GM04503 (cell line): ENCODE data around the gene ANKH.
A peak's percentile ranks its signal among the peaks of the same experiment; 100 is the strongest.
"Not testable (repeated sequence)": the region's sequence is repeated elsewhere in the genome, so short reads cannot be mapped to it uniquely, and the experiment has no call there.

Experiments
- DNase-seq: peaks from one replicate; pipeline ENCODE4 v3.0.0-alpha.2; 2012; ENCODE audit warnings: low read depth

The ANKH gene

DNA sequence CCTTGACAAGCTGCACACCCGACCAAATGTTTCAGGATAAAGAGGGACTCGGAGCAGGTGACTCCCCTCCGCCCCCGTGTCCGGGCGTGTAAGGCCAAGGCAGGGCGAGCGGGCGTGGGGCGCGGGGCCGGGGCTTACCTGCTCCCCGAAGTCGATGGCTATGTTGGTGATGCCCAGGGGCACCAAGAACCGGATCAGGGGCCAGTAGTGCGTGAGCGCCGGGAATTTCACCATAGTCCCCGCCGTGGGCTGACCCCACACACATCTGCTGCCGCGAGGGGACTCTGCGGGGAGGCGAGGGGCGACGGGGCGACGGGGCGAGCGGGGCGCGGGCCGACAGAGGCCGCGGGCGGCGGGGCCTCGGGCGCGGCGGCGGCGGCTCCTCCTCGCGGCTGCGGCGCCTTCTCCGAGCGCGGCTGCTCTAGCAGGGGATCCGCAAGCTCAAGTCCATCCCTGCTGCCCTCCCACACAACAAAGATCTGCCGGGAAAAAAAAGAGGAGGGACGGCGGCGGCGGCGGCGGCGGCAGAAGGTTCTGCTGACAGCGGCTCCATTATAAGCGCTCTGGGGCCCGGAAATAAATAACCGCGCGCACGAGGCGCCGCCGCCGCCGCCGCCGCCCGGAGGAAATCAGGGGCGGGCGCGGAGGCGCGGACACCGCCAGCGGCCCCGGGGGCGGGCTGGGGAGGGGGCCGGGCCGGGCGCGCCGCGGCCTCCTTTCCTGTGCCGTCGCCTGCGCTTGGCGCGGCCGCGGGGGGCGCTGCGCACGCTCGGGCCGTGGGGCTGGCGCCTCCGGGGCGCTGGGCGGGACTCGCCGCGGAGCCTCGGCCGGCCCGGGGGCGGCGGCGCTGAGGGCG lies at the start of gene ANKH:
Gene ANKH (minus strand): TSS at position 565 of the 856 bp plus-strand sequence. CDS start 331 bp downstream, at position 234.
- no peak for DNase-seq

DNA sequence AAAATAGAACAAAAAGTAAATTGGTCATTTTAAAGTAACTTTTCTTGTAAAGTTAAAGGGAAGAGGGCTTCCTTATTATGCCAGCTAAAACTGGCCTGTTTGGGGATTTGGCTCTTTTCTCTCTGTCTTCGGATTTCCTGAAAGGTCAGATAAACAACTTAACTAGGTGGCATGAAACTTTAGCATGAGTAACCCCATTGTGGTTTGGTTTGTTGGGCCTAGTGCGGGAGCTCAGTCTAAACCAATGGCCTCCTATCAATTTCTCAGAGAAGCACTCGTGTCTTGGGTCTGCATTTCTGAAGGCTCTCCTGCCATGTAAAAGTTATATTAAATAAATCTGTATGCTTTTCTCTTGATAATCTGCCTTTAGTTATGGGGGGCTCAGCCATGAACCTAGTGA lies 48.5 kb upstream of the ANKH start:
- no peak for DNase-seq

DNA sequence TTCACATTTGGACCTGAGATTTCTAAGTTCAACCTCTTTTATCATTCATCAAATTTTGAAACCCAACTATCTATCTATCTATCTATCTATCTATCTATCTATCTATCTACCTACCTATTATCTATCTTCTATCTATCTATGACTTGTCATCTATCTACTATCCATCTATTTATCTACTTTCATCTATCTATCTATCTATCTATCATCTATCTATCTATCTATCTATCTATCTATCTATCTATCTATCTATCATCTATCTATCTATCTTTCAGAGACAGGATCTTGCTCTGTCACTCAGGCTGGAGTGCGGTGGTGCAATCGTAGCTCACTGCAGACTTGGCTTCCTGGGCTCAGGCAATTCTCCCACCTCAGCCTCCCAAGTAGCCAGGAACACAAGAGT lies 47.5 kb upstream of the ANKH start:
- not testable (repeated sequence) for DNase-seq

DNA sequence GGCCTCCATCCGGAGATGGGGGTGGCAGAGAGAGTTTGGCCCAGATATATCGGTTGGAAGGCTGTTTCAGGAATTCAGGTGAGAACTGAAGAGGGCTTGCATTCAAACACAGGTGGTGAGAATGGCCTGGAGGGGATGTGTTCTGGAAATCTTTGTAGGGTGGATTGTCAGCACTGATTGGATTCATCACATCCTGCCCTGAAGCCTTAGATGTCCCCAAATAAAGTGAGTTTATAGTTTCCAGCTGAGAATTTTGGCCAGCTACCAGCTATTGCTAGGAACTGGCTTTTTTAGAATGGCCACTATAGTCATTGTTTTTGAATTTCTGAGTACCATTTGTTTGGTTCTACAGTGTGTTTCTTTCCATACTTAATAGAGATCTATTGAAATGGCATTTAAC lies 46.1 kb upstream of the ANKH start:
- DNase-seq, result peak; percentile 44

DNA sequence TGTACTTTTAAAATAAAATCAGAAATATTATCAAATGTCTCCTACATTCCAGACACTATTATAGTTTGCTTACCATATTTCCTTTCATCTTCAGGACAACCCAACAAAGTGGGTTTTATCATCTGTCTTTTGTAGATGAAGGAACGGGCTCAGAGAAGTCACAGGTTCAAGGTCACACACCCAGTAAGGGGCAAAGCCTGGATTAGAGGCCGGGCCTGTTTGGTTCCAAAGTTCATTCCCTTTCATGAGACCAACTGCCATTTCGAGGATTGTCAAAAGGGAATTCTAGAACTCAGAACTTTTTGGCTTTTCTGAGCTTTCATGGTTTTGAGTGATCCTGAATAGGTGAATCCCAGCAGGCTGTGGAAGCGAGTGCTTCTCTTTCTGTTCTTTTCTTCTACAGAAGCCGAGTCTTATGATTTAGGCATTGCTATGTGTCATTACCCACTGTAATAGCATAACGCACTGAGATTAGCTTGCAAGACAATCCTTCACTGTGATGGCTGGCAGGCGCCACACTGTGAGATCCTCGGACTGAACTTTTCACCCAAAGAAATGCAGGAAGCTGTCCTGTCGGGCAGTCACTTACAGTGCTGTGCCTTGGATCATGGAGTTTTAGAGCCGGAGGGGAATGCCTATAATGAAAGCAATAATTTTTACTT lies 43.8 kb upstream of the ANKH start:
- DNase-seq, result no peak

DNA sequence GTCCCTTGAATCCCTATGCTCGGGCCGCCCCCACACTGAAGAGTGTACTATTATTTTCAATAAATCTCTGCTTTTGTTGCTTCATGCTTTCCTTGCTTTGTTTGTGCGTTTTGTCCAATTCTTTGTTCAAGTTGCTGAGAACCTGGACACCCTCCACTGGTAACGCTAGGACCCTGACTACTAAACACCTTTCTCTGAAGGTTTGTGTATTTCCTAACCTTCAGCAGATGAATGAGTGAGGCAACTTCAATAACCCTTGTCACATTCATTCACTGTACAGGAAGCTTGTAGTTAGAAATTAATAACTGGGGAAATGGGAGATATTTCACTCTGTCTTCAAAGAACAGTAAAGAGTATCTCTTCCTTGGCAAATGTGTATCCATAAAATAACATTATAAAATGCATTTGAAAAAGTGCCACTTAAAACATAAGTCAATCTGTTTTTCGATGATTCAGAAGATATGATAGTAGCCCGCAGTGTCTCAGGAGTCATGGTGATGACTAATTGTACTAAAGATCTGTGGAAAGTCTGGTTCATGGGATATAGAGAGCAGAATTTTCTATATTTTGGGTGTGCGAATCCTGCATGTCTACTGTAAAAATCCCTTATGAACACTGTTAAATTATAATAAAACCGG lies 43.2 kb upstream of the ANKH start:
- peak; percentile 29 for DNase-seq

DNA sequence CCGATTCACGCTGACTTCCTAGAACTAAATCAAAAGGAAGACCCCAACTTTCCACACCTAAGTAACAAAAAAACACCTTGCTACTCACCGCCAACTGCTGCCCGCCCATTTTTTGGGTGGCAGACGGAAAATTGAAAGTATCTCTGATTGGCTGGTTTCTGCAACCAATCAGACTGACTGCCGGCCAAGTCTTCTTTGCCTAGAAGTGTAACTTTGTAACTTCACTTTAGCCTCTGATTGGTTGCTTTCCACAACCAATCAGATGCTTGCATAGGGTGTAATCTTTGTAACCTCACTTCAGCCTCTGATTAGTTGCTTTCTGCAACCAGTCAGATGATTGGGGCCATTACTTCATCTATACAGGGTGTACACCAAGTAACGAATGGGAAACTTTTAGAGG lies 42.6 kb upstream of the ANKH start:
- no peak for DNase-seq

DNA sequence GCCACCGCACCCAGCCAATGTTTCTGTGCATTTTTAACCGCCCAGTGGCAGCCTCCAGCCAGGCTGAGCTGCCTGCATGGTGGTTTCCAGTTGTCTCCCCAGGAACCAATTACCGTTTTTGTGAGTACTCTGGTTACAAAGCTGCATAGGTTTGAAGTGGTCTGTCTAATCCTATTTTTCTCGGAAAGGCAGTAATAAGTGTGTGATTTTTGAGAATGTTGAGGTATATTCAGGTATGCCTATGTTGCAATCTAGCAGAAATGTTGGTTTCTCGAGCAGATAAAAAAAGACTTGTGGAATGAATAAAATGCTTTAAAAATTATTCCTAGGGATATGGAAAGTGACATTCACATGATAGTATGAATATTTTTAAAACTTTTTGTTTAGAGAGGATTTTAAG lies 41.5 kb upstream of the ANKH start:
- DNase-seq, result peak; percentile 19

DNA sequence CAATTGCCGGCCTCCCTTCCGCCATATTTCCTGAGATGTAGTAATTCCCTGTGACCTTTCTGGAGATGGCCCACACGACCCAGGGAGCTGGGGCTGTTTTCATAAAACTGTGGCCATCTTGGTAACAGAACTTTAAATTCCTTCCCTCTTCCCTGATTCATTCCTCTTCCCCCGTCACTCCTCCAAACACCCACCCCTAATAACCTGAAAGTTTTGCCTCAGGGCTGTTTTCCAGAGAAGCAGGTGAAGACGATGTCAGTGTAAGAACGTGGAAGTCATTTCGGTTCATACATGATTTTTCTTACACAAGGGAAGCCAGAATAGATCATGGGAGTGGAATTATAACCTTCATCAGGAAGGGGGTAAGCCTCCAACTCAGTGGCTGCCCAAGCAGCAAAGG lies 40.6 kb upstream of the ANKH start:
- DNase-seq, result no peak

DNA sequence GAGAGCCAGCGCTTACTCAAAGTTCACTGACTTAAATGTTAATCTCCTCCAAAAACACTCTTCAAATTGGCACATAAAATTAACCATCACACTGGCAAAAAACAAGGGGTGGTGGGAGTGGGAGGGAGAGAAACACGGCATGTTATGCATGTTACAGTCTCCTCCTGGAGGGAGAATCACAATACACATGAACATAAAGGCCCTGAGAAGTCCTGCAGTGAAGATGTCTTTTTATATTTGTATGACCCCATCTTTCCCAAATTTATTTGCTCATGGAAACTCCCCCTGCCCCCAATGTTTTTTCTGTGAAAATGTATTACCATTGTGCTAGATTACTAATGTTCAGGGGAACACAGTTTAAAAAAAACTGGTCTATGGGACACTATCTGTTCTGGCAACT lies 37.8 kb upstream of the ANKH start:
- no peak for DNase-seq

DNA sequence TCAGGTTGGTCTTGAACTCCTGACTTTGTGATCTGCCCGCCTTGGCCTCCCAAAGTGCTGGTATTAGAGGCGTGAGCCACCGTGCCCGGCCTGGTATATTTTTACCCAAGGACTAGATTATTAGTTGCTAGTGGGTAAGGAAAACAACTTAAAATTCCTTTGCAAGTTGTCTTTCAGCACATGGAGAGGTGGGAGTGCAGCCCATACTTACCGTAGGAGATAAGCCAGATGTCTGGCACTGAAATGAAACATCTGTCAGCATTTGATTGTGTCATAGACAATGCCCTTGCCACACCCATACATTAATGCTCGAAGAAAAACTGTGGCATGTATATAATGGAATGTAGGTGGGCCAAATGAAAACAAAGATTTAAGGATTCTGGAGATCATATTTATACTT lies 36.6 kb upstream of the ANKH start:
- DNase-seq, result peak; percentile 20

DNA sequence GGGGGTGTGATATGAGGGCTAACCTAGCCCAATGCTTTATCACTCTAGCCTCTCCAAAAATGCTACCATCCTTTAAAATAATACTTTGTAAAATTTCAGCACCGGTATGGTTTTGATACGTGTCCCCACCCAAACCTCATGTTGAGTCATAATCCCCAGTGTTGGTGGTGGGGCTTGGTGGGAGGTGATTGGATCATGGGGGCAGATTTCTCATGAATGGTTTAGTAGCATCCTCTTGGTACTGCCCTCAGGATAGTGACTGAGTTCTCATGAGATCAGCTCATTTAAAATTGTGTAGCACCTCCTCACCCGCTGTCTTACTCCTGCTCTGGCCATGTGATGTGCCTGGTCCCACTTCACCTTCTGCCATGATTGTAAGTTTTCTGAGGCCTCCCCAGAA lies 35.0 kb upstream of the ANKH start:
- no peak for DNase-seq

DNA sequence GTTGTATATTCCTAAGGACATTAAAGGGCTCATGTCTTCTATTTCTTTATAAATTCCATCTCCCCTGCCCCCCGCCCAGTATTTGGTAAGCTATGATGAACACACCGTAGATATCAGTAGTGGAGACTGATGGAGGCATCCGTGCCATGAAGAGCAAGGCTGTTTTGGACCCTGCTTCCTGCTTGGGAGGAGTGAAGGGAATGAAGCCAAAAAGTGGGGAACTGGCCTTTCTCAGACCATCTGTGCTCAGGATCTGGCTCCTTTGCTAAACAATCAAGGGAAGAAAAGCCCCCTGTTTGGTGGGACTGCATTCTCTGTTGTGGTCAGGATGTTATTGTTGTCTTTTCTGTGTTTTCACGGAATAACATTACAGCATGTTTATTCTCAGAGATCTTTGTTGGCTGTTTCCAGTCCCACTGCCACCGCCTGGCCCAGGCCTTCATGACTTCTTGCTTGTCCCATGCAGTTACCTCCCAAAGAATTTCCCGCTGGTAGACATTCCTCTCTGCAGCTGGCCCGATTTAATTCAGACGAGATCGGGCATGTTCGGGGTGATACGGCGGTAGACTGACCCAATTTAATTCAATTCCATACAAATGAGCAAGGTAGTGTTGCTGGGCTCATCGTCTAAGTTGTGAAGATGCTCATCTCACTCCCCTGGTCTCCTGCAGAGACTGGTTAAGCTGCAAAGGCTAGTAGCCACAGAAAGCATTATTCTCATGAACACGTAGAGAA lies 31.4 kb upstream of the ANKH start:
- no peak for DNase-seq

DNA sequence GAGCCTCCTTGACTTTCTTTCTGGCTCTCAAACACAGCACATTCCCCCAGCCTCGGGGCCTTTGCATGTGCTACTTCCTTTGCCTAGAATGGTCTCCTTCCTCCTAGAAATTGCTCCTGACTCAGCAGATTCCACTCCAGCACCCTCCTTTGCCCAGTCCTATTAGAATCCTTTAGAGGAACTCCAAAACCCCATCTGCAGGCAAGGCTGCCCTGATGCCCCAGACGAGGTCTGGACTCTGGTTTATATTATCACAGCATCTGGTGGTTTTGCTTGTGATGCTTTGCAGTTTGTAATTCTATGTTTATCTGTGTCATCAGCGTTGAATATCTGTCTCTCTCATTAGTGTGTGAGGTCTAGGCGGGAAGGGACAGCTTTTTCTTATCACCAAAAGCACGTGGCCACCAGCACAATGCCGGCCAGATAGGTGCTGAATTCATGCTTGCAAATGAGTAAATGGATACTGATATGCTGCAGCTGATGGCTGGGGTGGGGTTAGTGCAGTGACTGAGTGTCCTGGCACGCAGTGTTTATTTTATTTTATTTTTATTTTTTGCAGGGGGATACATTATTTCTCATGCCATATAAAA lies 30.0 kb upstream of the ANKH start:
- DNase-seq, result peak; percentile 23

DNA sequence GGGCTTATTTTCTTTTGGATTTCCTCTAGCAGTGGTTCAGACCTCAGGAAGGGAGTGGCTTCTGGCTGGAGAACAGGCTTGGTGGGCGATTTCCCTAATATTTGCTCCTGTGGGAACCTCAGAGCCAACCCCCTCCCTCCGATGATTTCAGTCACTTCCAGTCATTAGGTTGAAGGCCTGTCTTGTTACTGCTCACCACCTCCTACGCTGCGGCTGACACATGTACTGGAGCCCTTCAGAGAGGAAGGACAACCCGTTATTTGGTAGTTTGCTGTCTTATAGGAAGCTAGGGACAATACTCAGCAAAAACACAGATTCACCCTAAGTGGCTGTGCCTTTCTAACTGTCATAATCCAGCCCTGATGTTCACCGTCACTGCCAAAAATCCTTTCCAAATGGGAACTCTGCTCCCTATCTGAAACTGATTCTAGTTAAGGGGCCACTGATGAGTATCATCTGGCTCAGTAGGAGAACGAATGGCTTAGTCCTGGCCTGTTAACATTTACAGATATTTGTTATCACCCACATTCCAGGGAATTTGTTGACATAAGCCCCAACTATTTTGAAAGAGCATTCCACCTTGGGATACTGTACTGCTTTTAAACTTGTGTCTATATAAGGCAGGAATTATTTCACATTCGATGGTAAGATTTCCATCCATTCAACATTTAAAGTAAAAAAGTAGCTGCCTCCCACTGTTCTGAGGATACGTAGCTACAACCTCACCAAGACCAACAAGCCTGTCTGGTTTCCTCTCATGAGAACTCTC lies 29.3 kb upstream of the ANKH start:
- peak; percentile 45 for DNase-seq

DNA sequence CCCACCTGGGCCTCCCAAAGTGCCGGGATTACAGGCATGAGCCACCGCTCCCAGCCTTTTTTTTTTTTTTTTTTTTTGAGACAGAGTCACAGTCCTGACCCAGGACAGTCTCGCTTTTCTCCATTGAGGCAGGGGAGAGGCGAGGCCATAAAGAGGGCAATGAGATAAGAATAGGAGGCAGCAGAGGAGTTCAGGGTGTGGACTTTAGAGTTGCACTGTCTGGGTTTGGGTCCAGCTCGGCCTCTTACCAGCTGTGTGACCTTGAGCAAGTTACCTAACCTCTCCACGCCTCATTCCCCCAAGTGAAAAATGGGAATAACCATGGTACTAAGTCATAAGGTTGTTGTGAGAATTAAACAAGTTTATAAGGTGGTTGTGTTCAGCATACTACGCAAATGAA lies 24.6 kb upstream of the ANKH start:
- no peak for DNase-seq

DNA sequence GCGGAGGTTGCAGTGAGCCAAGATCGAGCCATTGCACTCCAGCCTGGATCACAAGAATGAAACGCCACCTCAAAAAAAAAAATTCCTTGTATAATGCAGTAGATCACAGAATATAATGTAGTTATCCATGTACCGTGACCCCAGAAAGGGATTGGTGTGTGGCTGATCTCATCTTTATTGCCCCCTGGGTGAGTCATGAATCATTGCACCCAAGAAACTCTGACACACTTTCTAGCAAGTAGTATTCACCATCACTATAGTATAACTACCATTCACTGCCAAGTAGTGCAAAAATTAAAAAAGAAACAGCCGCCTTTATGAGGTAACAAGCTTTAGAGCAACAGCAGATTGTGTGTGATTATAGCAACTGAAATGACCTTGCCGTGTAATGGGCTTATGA lies 23.7 kb upstream of the ANKH start:
- DNase-seq, result no peak

DNA sequence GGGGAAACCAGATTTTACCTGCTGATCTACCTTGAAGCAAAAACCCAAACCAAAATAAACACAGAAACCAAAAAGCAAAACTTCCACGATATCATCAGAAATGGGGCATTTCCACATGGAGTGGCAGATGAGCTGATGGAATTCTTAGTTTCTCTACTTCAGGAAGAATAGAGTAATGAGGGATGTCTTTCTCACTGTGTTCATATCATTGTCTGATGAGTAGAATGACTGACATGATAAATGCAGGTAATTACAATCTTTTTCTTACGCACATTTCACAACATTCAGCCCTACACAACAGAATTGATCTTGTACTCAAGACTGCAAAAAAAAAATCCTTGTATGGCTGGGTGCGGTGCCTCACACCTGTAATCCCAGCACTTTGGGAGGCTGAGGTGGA lies 23.2 kb upstream of the ANKH start:
- no peak for DNase-seq

DNA sequence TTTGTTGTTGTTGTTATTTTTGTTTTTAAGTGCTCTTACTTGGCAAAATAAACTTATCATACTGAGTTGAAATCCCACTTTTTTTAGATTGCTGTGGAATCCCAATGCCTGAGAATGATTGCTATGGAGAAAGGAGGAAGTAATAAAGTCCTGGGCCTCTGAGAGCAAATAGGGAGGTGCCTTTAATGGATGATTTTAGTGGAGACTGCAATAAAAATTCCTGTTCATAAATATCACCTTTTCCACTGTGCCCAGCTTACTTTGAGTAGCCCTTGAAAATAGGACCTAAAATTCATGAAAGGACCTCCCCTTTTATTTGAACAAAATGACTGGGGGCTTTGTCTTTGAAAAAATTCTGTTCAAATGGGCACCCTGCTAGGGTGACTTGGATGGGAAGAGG lies 21.8 kb upstream of the ANKH start:
- no peak for DNase-seq

DNA sequence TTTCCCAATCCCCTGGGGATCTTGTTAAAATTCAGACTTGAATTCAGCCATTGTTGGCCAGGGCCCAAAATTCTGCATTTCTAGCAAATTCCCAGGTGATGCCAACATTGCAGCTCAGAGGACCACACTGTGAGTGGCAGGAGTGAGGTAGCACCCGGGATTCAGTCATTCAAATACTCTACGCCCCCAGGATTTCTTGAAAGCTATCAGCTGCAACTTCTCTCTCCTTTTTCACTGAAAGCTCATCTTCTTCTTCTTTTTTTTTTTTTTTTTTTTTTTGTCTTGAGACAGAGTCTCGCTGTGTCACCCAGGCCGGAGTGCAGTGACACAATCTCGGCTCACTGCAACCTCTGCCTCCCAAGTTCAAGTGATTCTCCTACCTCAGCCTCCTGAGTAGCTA lies 19.3 kb upstream of the ANKH start:
- DNase-seq, result no peak

DNA sequence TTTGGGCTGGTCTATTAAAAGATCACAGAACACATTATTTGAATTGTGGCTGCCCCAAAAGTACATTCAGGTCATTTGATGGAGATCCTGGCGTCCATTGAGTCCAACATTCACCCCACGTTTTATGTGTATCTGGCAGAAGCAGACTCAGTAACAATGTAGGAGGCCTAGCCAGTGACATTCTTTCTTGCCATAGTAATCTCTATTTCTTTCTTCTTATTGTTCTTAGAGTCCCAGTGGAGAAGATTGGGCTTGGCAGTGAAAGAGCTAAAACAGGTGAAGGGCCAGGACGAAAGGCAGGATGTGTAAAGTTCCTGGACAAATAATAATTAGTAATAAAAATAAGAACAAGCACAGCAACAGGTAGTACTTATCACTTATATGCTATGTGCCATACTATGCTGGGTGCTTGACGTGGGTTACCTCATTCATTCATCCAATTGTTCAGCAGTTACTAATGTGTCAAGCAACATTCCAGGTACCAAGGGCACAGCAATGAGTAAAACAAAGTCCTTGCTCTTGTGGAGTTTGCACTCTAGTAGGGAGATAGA lies 12.6 kb upstream of the ANKH start:
- DNase-seq, result no peak
